NCI-H82 (cell line): Measurements from ENCODE around the gene VWC2L.

Experiments
- DNase-seq: peaks from one replicate; lab custom pipeline; 2025; lab: John Stamatoyannopoulos, UW

Gene VWC2L

DNA sequence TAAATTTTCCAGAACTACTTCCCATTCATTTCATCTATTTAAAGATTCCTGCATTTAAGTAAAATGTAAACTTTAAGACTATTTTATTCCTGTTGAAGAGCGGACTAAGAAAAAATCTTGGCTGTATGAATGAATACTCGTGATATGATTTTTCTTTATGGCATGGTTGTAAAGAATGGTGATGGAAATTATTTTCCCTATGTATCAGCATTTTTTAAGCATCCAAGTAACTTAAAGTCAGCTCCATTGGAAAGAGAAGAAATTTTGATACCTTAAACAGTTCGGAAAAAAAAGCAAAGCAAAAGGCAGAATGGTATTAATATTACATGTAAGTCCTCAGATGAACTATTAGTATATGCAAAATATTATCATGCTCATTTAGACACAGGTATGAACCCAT, 58.9 kb downstream of the VWC2L start:
- DNase-seq: no peak

GRCh38 chr2:214471382-214471781, 60.5 kb downstream of the VWC2L start:
- DNase-seq: no peak

- no peak for DNase-seq
Observed at GRCh38 chr2:214471990-214472389, 61.1 kb downstream of the VWC2L start.

DNA sequence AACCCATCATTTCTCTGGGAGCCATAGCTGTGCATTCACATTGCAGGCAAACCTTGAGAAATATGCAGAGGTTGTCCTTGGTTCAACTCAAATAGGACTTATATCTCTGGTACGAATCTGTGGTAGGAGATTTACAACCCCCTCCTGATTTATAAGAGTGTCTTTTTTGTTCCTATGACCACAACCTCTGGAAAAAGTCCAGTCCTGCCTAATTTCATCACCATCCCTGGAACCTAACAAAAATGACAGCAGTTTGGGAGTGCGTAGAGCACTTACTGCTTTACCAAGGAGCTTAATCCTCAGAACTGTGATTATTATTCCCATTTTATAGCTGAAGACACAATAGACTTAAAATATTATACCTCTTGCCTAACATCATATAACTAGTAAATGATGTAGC, 66.5 kb downstream of the VWC2L start:
- no peak for DNase-seq

DNA sequence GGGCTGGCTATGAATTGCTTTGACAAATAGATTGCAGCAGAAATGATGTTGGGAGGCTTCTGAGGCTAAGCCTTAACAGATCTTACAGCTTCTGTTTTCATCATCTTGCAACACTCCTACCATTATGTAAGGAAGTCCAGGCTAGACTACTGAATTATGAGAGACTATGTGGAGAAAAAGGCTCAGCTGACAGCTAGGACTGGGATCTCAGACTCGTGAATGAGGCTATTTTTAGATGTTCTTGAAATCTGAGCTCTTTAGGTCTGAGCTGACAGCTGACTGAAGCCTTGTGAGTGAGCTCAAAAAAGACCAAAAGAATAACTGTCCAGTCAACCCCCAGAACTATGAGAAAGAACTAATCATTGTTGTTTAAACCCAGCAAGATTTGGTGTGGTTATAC, 70.3 kb downstream of the VWC2L start:
- peak; percentile 37 for DNase-seq

DNA sequence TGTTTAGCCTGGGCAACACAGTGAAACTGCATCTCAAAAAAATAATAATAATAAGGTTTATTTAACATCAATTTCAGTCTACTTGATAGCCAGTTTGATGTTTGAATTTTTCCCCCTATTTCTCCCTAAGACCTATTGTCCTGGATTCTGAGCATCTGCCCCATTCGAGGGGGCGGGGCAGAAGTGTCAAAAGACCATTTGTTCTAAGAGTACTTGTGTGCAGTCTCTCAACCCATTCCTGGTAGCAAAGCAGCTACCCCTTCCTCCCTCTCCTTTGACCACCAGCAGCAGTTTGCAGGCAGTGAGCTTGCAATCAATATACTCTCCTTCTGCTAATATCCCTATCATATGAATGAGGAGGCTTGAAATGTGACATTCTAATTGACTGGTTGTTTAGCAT, 71.9 kb downstream of the VWC2L start:
- no peak for DNase-seq

DNA sequence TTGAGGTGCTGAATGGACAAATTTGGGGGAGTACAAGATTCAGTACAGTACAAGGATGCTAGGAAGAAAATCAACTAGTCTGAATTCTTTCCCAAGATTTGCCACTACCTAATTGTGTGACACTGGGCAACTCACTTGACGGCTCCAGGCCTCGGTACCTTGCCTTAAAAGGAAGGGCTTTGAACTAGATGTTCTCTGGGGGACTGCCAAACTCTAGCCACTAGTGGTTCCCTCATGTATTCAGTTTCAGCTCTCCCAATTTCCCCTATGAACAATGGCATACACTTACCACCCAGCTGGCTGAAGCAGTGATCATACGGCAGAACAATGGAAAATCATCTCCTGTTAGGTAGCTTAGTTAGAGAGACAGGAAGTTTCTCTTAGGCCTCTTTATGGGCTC, 73.4 kb downstream of the VWC2L start:
- DNase-seq: peak; percentile 72

GRCh38 chr2:214484701-214485100, 73.8 kb downstream of the VWC2L start:
- DNase-seq: no peak

- DNase-seq: no peak
Observed at GRCh38 chr2:214489181-214489580, 78.3 kb downstream of the VWC2L start.

DNA sequence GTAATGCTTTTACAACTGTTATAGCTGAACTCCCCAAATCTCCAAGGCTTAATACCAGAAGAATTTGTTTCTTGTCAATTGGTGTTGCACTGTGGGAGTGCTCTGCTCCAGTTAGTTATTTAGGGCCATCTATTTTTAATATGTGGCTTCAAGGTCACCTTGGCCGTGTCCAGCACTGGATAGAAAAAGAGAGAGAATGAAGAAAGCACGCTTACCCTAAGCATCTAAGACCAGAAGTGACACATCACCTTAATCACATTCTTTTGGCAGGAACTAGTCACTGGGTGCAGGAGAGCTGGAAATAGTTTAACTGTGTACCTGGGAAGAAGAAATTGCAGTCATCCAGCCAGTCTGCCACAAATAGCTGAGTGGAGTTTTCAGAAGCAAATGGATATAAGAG, 78.8 kb downstream of the VWC2L start:
- no peak for DNase-seq

- peak; percentile 24 for DNase-seq
Observed at GRCh38 chr2:214492152-214492551, 81.3 kb downstream of the VWC2L start.

DNA sequence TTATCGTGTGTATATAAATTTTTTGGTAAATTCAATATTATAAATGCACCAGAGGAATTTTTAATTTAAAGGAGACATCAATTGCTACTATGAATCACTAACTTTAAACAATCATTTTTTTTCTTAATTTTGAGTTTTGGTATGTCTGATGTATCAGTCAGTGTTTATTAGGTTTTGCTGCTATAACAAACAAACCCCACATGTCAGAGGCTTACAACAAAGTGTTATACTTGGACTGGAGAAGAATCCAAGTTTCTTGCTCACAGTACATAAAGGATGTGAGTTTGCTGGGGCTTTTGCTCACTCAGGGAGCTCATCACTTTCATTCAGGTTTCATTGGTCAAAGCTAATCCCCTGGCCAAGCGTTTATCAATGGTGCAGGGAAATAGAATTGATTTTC, 81.8 kb downstream of the VWC2L start:
- no peak for DNase-seq

DNA sequence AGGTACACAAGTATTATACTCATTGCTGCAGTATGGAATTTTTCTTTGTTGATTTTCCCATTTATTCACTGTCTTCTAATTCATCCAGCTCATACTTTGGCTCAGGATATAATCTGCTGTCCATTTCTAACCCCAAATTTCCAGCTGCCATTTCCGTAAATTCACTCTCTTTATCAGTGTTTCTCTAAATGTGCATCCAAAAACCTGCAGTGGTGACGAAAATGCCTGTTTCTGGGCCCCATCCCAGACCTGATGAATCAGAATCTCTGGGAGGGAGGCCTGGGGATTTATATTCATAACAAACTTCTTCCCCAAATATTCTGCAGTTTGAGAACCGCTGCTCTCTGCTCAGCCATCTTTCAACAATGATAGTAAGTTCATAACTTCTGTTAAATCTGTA, 86.6 kb downstream of the VWC2L start:
- DNase-seq: no peak

DNA sequence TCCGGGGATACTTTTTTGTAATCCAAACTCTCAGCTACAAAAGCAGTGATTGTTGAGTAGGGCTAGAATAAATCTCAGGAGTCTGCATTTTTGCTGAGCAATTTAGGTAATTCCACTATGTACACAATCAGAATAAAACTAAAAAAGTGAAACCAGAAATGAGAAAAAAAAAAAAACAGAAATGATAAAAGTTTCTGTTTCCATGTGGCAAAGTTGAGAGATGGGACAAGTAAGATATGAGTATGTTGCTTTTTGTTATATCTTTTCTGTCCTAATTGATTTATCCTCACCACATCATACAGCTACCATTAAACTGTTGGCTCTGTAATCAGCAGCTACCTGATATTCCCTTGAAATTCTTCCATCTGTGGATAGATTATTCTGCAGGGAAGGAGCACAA, 92.7 kb downstream of the VWC2L start:
- DNase-seq: no peak

GRCh38 chr2:214504599-214505376, 93.9 kb downstream of the VWC2L start:
- no peak for DNase-seq

- DNase-seq: no peak
Observed at GRCh38 chr2:214507032-214507431, 96.2 kb downstream of the VWC2L start.

DNA sequence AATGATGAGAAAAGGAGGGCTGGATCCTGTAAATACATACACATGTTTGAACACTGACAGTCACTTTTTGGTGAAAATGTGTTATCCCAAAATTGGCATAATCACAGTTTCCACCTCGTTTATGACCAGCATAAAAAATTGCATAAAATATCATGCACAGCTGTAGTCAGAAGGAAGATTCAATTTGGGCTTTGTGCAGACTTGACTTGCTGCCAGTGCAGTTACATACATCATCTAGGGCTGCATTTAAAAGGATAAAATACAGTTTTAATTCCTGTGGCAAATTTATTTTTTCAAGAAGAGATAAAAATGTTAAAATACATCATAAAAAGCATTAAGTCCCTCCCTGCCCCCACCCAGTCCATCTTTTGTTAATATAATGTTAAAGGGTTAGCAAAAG, 103.8 kb downstream of the VWC2L start:
- DNase-seq: no peak

DNA sequence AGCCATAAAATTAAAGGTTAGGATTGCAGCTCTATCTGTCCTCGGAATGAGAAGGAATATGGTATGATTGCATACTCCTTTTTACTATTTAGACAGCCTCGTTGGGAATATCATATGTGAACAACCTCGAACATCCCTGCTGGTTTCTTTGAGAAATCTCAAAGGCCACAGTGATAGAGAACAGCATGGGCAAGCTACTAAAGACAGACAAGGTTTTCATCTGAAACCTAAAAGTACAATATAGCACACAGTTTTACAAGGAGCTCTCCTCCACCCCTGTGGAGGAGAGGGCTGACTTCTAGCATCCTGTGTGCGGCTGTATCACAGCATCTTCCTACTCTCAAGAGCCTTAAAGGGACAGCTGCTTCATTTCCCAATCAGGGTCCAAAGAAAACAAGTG, 104.3 kb downstream of the VWC2L start:
- no peak for DNase-seq

GRCh38 chr2:214519258-214519818, 108.5 kb downstream of the VWC2L start:
- no peak for DNase-seq

DNA sequence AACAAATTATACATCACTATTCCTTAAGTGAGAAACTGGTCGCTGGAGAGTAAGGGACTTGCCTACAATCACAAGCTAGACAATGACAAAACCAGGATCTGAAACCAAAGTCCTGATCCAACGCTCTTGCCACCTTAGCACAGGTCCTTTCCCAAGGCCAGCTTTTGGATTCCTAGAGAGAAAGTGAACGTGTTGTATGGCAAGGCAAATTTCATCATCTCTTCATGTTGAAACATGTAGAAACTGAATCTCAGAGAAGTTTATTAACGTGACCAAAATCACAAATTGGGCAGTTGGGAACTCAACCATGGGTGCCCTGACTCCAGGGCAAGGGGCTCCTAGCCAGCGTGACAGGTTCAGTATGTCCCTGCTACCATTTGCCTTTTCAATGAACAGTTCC, 118.2 kb downstream of the VWC2L start:
- DNase-seq: no peak

- no peak for DNase-seq
Observed at GRCh38 chr2:214529514-214529913, 118.7 kb downstream of the VWC2L start.

DNA sequence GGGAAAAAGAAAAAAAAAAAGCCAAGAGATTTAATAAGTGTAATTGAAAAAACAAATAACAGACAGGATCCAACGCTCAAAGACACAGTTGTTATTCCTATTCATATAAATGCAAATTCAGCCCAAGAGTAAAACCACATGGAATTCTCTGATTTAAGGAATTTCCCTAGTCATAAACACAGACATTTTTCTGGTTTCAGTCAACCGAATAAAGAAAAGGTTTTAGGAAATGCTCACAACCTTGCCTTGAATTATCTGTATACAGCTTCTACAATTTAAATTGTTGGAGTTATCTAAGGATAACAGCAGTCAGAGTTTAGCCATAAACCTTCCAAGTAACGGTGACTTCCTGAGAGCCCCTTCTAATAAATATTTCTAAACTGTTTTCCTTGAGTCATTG, 122.7 kb downstream of the VWC2L start:
- DNase-seq: no peak

DNA sequence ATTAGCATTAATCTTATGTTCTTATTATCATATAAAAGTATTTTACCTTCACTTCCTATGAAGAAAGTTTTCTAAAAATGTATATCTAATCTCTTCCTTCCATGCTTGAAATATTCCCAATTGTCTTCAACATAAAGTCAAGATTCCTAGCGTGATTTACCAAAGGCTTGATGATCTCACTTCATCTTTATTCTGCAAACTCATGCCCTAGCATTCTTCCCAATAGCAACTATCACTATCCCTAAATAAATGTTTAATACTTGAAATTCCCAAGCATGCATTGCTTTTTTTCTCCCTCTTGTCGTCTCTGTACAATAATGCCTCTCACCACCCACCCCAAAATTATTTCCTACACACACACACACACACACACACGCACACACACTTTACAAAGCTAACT, 125.8 kb downstream of the VWC2L start:
- DNase-seq: no peak

- no peak for DNase-seq
Observed at GRCh38 chr2:214537929-214538328, 127.1 kb downstream of the VWC2L start.
